GM12873 (cell line): ENCODE data around the gene PRPF18.

Experiments used
- CTCF ChIP-seq: IDR thresholded peaks from 2 replicates; pipeline ENCODE4 v1.5.1; 2012; ENCODE audit warnings: low read depth, mild to moderate bottlenecking, moderate library complexity, low read length, control low read depth; ENCODE audit not compliant: insufficient read depth; ENCODE audit errors: missing control alignments

The PRPF18 gene

GRCh38 chr10:13587391-13587790 lies 626 bp downstream of the PRPF18 start:
- TF ChIP-seq CTCF = no peak

GRCh38 chr10:13589316-13589715 lies 2.6 kb downstream of the PRPF18 start:
- TF ChIP-seq CTCF = no peak

- TF ChIP-seq CTCF = no peak
Observed at GRCh38 chr10:13590886-13591285, 4.1 kb downstream of the PRPF18 start.

GRCh38 chr10:13592306-13592705 lies 5.5 kb downstream of the PRPF18 start:
- TF ChIP-seq CTCF = no peak

GRCh38 chr10:13593535-13593934 lies 6.8 kb downstream of the PRPF18 start:
- no peak for TF ChIP-seq CTCF

- TF ChIP-seq CTCF = no peak
Observed at GRCh38 chr10:13594641-13595040, 7.9 kb downstream of the PRPF18 start.

GRCh38 chr10:13597909-13598308 lies 11.1 kb downstream of the PRPF18 start:
- TF ChIP-seq CTCF = no peak

GRCh38 chr10:13604357-13605040 lies 17.7 kb downstream of the PRPF18 start:
- no peak for TF ChIP-seq CTCF
